Astrocyte (in vitro differentiated cells and primary cell): ENCODE data around the gene CHST15.

Experiments
- CTCF ChIP-seq: IDR thresholded peaks from 2 replicates; pipeline ENCODE4 v1.5.1; 2011; ENCODE audit warnings: low read depth, mild to moderate bottlenecking, inconsistent platforms, low read length, moderate library complexity; ENCODE audit not compliant: insufficient read depth
- EZH2 ChIP-seq: IDR thresholded peaks from 2 replicates; pipeline ENCODE4 v1.6.1; 2012; ENCODE audit warnings: mild to moderate bottlenecking, low read length, inconsistent platforms; ENCODE audit not compliant: insufficient read depth

DNA sequence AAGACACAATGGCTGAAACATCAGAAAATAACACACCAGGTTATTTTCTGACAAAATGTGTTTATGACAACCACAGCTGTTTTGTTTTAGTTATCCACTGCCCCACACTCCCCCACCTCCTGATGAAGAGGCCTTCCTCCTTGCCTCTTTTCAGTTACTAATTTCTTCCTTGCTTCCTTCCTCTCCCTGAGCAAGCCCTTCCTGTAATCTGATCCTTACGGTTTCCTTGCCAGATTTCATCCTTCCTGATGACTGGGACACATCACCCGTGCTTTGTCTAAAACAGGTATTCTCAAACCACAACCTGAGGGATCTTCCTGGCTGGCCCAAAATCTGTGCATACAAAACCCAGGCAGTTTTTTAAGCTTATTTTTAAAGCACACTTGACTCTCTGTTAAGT lies 39.4 kb downstream of the CHST15 start:
- TF ChIP-seq CTCF, result no peak
- TF ChIP-seq EZH2, result no peak
